ENCODE measurements around the gene GRAMD2B.

The GRAMD2B gene

DNA sequence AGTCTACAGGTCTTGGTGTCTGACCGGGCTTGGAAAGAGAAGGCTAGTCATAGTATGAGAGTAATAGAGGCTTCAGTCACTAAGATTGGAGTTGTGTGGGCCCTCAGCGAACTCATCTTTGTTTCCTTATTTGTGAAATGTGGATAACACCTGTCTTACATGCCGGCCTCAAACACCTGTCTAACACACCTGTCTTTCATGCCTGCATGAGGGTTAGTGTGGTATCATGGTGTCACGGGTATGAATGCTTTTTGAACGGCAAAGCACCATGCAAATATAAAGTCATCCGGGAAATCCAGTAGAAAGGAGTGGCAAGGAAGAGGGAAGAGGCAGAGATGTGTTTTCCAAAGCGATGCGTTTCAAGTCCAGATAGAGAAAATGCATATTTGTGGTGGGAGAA, 25.5 kb downstream of the GRAMD2B start:
- no peak for DNase-seq (ENCODE audit: low read depth)
- no peak for TF ChIP-seq CTCF (conservative IDR thresholded peaks at IDR 0.05; ENCODE audit: low read depth, low read length)
- H3K4me3 ChIP-seq (ENCODE audit: low read length), result no peak overlapping the region

DNA sequence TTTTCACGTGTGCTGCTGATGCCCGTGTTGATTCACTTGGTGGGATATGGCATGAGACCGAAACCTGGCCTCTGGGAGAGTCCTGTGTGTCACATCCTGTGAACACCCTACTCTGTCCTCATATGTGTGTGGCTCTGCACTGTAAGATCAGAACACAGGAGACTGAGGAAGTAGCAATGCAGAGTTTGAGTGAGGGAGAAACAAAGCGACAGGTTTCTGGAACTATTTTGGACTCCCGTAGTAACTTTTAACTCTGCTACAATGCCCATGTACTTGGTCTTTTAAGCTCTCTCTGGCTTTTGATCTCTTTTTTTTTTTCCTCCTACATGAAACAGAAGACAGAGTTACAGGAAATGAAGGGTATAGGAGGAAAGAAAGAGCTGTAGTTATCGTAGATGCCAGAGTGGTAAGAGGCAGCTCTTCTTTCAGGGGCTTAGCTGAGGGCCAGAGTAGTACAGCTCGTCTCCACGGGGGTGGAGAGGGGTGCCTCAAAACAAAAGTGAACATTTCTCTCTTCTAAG, 26.6 kb downstream of the GRAMD2B start:
- no peak for TF ChIP-seq CTCF (conservative IDR thresholded peaks at IDR 0.05; ENCODE audit: low read depth, low read length)
- H3K4me3 ChIP-seq (ENCODE audit: low read length), result no peak overlapping the region
- no peak for DNase-seq (ENCODE audit: low read depth)

DNA sequence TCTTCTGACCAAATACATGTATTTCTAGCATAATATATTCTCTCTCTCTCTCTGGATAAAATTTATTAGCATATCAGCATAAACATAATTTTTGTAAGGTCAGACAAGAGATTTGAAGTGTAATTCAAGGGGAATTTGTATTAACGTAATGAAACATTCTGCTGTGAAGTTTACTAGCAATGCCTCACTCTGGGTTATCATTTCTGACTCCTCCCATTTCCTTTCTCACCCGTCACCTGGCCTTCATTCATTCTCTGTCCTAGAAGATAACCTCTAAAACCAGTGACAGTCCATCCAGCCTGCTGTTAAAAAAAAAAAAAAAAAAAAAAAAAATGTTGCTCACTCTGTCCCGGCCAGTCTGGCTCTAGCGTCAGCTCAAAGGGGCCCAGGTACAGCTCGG, 27.1 kb downstream of the GRAMD2B start:
- no peak for DNase-seq (ENCODE audit: low read depth)
- no peak for TF ChIP-seq CTCF (conservative IDR thresholded peaks at IDR 0.05; ENCODE audit: low read depth, low read length)
- no peak overlapping the region for H3K4me3 ChIP-seq (ENCODE audit: low read length)

DNA sequence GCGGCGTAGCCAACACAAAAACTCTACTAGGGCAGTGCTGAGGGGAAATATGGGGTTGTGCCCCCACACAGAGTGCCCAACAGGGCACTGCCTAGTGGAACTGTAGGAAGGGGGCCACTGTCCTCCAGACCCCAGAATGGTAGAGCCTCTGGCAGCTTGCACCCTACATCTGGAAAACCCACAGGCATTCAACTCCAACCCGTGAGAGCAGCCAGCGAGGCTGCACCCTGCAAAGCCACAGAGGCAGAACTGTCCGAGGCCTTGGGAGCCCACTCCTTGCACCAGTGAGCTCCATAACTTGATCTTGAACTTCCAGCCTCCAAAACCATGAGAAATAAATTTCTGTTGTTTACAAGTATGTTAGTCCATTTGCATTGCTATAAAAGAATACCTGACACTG, 27.7 kb downstream of the GRAMD2B start:
- TF ChIP-seq CTCF (conservative IDR thresholded peaks at IDR 0.05; ENCODE audit: low read depth, low read length), result no peak
- no peak overlapping the region for H3K4me3 ChIP-seq (ENCODE audit: low read length)
- DNase-seq (ENCODE audit: low read depth), result no peak

- no peak for DNase-seq (ENCODE audit: low read depth)
- TF ChIP-seq CTCF (conservative IDR thresholded peaks at IDR 0.05; ENCODE audit: low read depth, low read length), result no peak
- H3K4me3 ChIP-seq (ENCODE audit: low read length), result no peak overlapping the region
These were observed 29.3 kb downstream of the GRAMD2B start for GRCh38 chr5:126452477-126452876.

- H3K4me3 ChIP-seq (ENCODE audit: low read length), result no peak overlapping the region
- no peak for TF ChIP-seq CTCF (conservative IDR thresholded peaks at IDR 0.05; ENCODE audit: low read depth, low read length)
- DNase-seq (ENCODE audit: low read depth), result no peak
These were observed 30.9 kb downstream of the GRAMD2B start for GRCh38 chr5:126454081-126454480.

GRCh38 chr5:126454535-126454934, 31.3 kb downstream of the GRAMD2B start:
- no peak for DNase-seq (ENCODE audit: low read depth)
- H3K4me3 ChIP-seq (ENCODE audit: low read length), result no peak overlapping the region
- TF ChIP-seq CTCF (conservative IDR thresholded peaks at IDR 0.05; ENCODE audit: low read depth, low read length), result no peak

Measured in retinal pigment epithelial cell (primary cell).